Measurements from ENCODE around the gene CNOT3. TPM values are rescaled to one million over a fixed set of nuclear protein-coding genes. Genes with fewer than 3 reads are reported as not detected.

The CNOT3 gene
- total and polyA plus RNA-seq, 8 donors: 35.2 to 75.0 (median 61.5) TPM

GRCh38 chr19:54153731-54154326 is 16.3 kb downstream of the CNOT3 start:
- H3K36me3 ChIP-seq: peaks cover under 1 to 94% of the 10 kb centered on the region in 2 donors
- intact Hi-C loops (cut with DNase I): no loop called here
- no peaks in the 10 kb centered on the region for H3K27me3 ChIP-seq
- no peak for DNase-seq
- no peak for TF ChIP-seq CTCF (IDR thresholded peaks at IDR 0.05)
- peaks cover 10 to 15% of the 10 kb centered on the region in 2 donors for H3K4me1 ChIP-seq
- ATAC-seq: no peak
- H3K9me3 ChIP-seq: no peaks in the 10 kb centered on the region
- peak overlapping the region in 1 of 2 donors; percentile 18 for H3K27ac ChIP-seq
- H3K4me3 ChIP-seq: no peak overlapping the region

- intact Hi-C loops (cut with DNase I): no loop called here
These were observed 17.2 kb downstream of the CNOT3 start for GRCh38 chr19:54154603-54155345.

GRCh38 chr19:54155694-54156093 is 18.1 kb downstream of the CNOT3 start:
- DNase-seq: no peak
- Histone ChIP-seq H3K4me3 (no peak overlapping the region), H3K4me1 (peaks cover 16 to 26% of the 10 kb centered on the region in 2 donors), H3K36me3 (peaks cover 0 to 76% of the 10 kb centered on the region in 2 donors), H3K27me3 (no peaks in the 10 kb centered on the region), H3K9me3 (no peaks in the 10 kb centered on the region), H3K27ac (no peak overlapping the region)
- TF ChIP-seq CTCF (IDR thresholded peaks at IDR 0.05): no peak
- intact Hi-C loops (cut with DNase I): no loop called here
- no peak for ATAC-seq

More at GRCh38 chr19:54154603-54155345, 17.2 kb downstream of the CNOT3 start:
- no peak for DNase-seq
- peaks cover 13 to 19% of the 10 kb centered on the region in 2 donors for H3K4me1 ChIP-seq
- H3K27ac ChIP-seq: no peak overlapping the region
- no peak for ATAC-seq
- no peaks in the 10 kb centered on the region for H3K9me3 ChIP-seq
- H3K36me3 ChIP-seq: peaks cover 0 to 85% of the 10 kb centered on the region in 2 donors
- no peak overlapping the region for H3K4me3 ChIP-seq
- TF ChIP-seq CTCF (IDR thresholded peaks at IDR 0.05): no peak
- H3K27me3 ChIP-seq: no peaks in the 10 kb centered on the region

GRCh38 chr19:54156490-54156889 is 18.9 kb downstream of the CNOT3 start:
- no peak for DNase-seq
- Histone ChIP-seq H3K9me3 (no peaks in the 10 kb centered on the region), H3K36me3 (peaks cover 0 to 68% of the 10 kb centered on the region in 2 donors), H3K4me1 (peaks cover 20 to 34% of the 10 kb centered on the region in 2 donors), H3K4me3 (no peak overlapping the region), H3K27me3 (no peaks in the 10 kb centered on the region), H3K27ac (no peak overlapping the region)
- no peak for TF ChIP-seq CTCF (IDR thresholded peaks at IDR 0.05)
- ATAC-seq: no peak
- intact Hi-C loops (cut with DNase I): no loop called here

- DNase-seq (no peak), ATAC-seq (no peak)
- no peak for TF ChIP-seq CTCF (IDR thresholded peaks at IDR 0.05)
- Histone ChIP-seq H3K27me3 (no peaks in the 10 kb centered on the region), H3K36me3 (peaks cover 0 to 63% of the 10 kb centered on the region in 2 donors), H3K9me3 (no peaks in the 10 kb centered on the region), H3K27ac (no peak overlapping the region), H3K4me1 (peaks cover 20 to 39% of the 10 kb centered on the region in 2 donors), H3K4me3 (no peak overlapping the region)
- intact Hi-C loops (cut with DNase I): no loop called here
These were observed 19.4 kb downstream of the CNOT3 start for GRCh38 chr19:54156953-54157352.

Data from left lung (tissue), 10 donors.